Measurements from ENCODE around the gene MAG.

MAG gene

GRCh38 chr19:35347171-35347929 is 55.4 kb downstream of the MAG start, which contains the start of gene FFAR1:
FFAR1 (plus strand) TSS chr19:35347902; CDS start chr19:35351552, 3,650 bp downstream.
- no peak within 1 kb of the TSS for H3K4me3 ChIP-seq (ENCODE audit: control insufficient read depth, low read depth, low read length)
- DNase-seq (ENCODE audit: low read depth): no peak

GRCh38 chr19:35347930-35348298 is 56.0 kb downstream of the MAG start:
- TF ChIP-seq CTCF (IDR thresholded peaks at IDR 0.05; ENCODE audit: control insufficient read depth, insufficient read depth, low read depth, low read length, missing control alignments): no peak
- no peak for DNase-seq (ENCODE audit: low read depth)
- no peak overlapping the region for H3K4me3 ChIP-seq (ENCODE audit: control insufficient read depth, low read depth, low read length)

More at GRCh38 chr19:35347171-35347929, 55.4 kb downstream of the MAG start, which contains the start of gene FFAR1:
- no peak for TF ChIP-seq CTCF (IDR thresholded peaks at IDR 0.05; ENCODE audit: control insufficient read depth, insufficient read depth, low read depth, low read length, missing control alignments)

- no peak for DNase-seq (ENCODE audit: low read depth)
- TF ChIP-seq CTCF (IDR thresholded peaks at IDR 0.05; ENCODE audit: control insufficient read depth, insufficient read depth, low read depth, low read length, missing control alignments): no peak
Observed at GRCh38 chr19:35348911-35349611, 57.1 kb downstream of the MAG start.

GRCh38 chr19:35349614-35350521 is 57.9 kb downstream of the MAG start:
- no peak for TF ChIP-seq CTCF (IDR thresholded peaks at IDR 0.05; ENCODE audit: control insufficient read depth, insufficient read depth, low read depth, low read length, missing control alignments)
- no peak overlapping the region for H3K4me3 ChIP-seq (ENCODE audit: control insufficient read depth, low read depth, low read length)
- no peak for DNase-seq (ENCODE audit: low read depth)

More at GRCh38 chr19:35348911-35349611, 57.1 kb downstream of the MAG start:
- no peak overlapping the region for H3K4me3 ChIP-seq (ENCODE audit: control insufficient read depth, low read depth, low read length)

- DNase-seq (ENCODE audit: low read depth): no peak
- no peak overlapping the region for H3K4me3 ChIP-seq (ENCODE audit: control insufficient read depth, low read depth, low read length)
- no peak for TF ChIP-seq CTCF (IDR thresholded peaks at IDR 0.05; ENCODE audit: control insufficient read depth, insufficient read depth, low read depth, low read length, missing control alignments)
Observed at GRCh38 chr19:35350591-35350990, 58.6 kb downstream of the MAG start.

All from AG09309 (cell line).